Adrenal gland (tissue), 12 donors: ENCODE measurements around the gene FOXN1. TPM values are rescaled to one million over a fixed set of nuclear protein-coding genes. Genes with fewer than 3 reads are reported as not detected.

Source experiments
- DNase-seq, 7 donors: peaks; one replicate each; pipeline ENCODE4 v3.0.0-alpha.2; 2019 to 2020
- H3K27ac ChIP-seq, 5 donors: fragments of 200-600 bp; sonication (generic) in 4 of 5; 1 replicate in 3 of 5; 2 replicates in 2 of 5; pipeline versions ENCODE4 v1.5.1 to v1.8.0; 2016 to 2020; ENCODE audit warnings: mild to moderate bottlenecking in 1 of 5
- H3K27me3 ChIP-seq: fragments of 200-600 bp; 2 replicates; pipeline ENCODE4 v1.8.0; 2021
- H3K36me3 ChIP-seq, 2 donors: fragments of 200-600 bp; replicated peaks in 1 of 2; 1 replicate in 1 of 2; 2 replicates in 1 of 2; pipeline versions ENCODE4 v1.5.1 to v1.8.0; 2018 to 2022
- H3K4me1 ChIP-seq, 2 donors: fragments of 200-600 bp; replicated peaks in 1 of 2; 1 replicate in 1 of 2; 2 replicates in 1 of 2; pipeline versions ENCODE4 v1.5.1 to v1.8.0; 2018 to 2021
- H3K4me3 ChIP-seq, 4 donors: fragments of 200-600 bp; sonication (generic) in 3 of 4; one replicate each; pipeline ENCODE4 v1.5.1; 2016 to 2018
- H3K9me3 ChIP-seq, 3 donors: fragments of 200-600 bp; sonication (generic) in 1 of 3; replicated peaks in 1 of 3; 1 replicate in 2 of 3; 2 replicates in 1 of 3; pipeline versions ENCODE4 v1.5.1 to v1.8.0; 2016 to 2021
- POLR2A ChIP-seq, 2 donors: fragments of 450-650 bp; IDR thresholded peaks; one replicate each; pipeline ENCODE4 v1.6.1; 2017; ENCODE audit warnings: antibody characterized with exemption in 2 of 2, mild to moderate bottlenecking in 2 of 2, moderate library complexity in 1 of 2
- WGBS, 4 donors: extraction: QIAGEN DNeasy Blood & Tissue Kit in 2 of 4; methylation state at CpG; one replicate each; pipeline versions ENCODE4 v1.1.5 to v1.1.7; 2013 to 2017; 5-methylcytosine and 5-hydroxymethylcytosine counted together
- intact Hi-C, 2 donors: fragments of 100-400 bp; cut with DNase I; formaldehyde crosslinking; loops; one replicate each; pipeline versions ENCODE4 v1.14.1 to v1.15.0; 2022 to 2023
- polyA plus RNA-seq, 3 donors: library from polyadenylated mRNA; stranded (reverse); fragments of 200-250 nt in 2 of 3; fragments of 350-450 nt in 1 of 3; fragmentation: Illumina TruSeq in 1 of 3; extraction: RNeasy Lipid Tissue Mini Kit (QIAGEN cat#74804) in 1 of 3; gene quantifications; one replicate each; pipeline ENCODE4 v1.2.3, GENCODE V29; 2013 to 2014
- total RNA-seq, 9 donors: library from RNA; depleted of rRNA in 4 of 9; stranded (reverse); fragments of >200 nt in 4 of 9; fragments of 120-200 nt in 1 of 9; fragmentation: NEBNext Ultra II Directional in 1 of 9; extraction: Animal tissue kit (Norgen Biotek cat#: 25700) in 1 of 9; gene quantifications; one replicate each; pipeline versions ENCODE4 v1.1.0 to v1.2.4, GENCODE V29; 2013 to 2023
- TF ChIP-seq, protein P1 (sequence below), 6 experiments: fragments of 450-650 bp in 4 of 6; fragments of 200-600 bp in 2 of 6; sonication (generic) in 1 of 6; IDR thresholded peaks; 1 replicate in 5 of 6; 2 replicates in 1 of 6; pipeline versions ENCODE4 v1.5.1 to v1.8.0; 2016 to 2021; ENCODE audit warnings: antibody characterized with exemption in 6 of 6, mild to moderate bottlenecking in 2 of 6, moderate library complexity in 1 of 6
- donor health status: healthy with polysubstance abuse.
- donor health status: Bipolar disorder and iron deficiency.
- donor health status: DM: yes; HTN: yes; CAD: no.
- donor health status: DM: no; HTN: no; CAD: no.
- donor health status: DM: no; HTN: no; CAD: no.
- donor health status: DM: yes; HTN: yes; CAD: no.

Gene FOXN1
- total and polyA plus RNA-seq, 12 donors = 0.06 TPM; not detected in 11

DNA sequence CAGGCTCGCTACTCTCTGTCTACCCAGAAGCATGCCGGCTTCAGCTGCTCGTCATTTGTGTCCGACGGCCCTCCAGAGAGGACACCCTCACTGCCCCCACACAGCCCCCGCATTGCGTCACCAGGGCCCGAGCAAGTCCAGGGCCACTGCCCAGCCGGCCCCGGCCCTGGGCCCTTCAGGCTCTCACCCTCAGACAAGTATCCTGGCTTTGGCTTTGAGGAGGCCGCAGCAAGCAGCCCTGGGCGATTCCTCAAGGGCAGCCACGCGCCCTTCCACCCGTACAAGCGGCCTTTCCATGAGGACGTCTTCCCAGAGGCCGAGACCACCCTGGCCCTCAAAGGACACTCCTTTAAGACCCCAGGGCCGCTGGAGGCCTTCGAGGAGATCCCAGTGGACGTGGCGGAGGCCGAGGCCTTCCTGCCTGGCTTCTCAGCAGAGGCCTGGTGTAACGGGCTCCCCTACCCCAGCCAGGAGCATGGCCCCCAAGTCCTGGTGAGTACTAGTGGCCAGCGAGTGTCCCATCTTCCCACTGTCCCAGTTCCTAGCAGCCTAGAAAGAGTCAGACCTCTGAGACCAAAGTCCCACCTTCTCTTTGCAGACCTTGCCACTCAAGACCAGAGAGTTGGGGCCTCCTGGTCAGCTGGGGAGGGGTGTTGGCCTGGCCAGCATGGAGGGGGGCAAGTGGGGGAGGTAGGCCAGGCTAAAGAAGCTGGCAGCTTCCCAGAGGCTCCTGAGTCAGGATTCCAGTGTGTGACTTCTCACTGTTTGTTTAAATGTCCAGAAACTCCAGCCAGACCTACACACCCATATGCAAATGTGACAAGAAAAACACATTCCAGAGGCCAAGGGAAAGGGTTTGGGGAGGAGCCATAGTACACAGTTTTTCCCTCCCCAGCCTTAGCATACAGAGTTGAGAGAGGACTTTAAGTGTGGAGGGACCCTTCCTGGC, 18.6 kb downstream of the FOXN1 start:
- 72 to 87% (median 86%) methylated on average over 3 to 25 of the region's 25 CpGs for WGBS, 4 donors

DNA sequence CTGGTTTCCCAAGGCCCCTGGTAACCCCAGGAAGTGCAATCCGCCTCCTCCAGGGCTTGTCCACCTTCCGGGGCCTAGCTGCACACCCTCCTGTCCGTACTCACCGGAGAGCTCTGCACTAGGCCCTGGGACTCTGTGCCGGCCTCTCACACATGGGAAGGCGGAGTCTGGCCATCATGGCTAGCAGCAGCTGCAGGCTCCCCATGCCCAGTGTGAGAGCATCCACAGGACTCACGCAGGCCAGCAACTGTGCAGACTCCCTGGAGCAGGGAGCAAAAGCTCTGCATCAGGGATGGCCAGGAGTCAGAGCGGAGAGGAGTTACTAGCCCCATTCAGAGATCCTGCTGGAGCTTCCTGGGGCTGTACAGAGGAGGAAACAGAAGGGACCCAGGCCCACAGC, 20.2 kb downstream of the FOXN1 start:
- Histone ChIP-seq H3K27me3 (peaks cover 5% of the 10 kb centered on the region), H3K4me1 (no peaks in the 10 kb centered on the region), H3K36me3 (no peaks in the 10 kb centered on the region), H3K9me3 (no peaks in the 10 kb centered on the region), H3K27ac (no peak overlapping the region), H3K4me3 (no peak overlapping the region)
- 79 to 83% (median 82%) methylated on average over 6 to 8 of the region's 8 CpGs; no CpG with 5 or more reads in 1 of the 4 donors for WGBS, 4 donors
- intact Hi-C loops = no loop called here
- no peak for DNase-seq
- no peak for TF ChIP-seq POLR2A (IDR thresholded peaks at IDR 0.05)
- TF ChIP-seq, protein P1, sequence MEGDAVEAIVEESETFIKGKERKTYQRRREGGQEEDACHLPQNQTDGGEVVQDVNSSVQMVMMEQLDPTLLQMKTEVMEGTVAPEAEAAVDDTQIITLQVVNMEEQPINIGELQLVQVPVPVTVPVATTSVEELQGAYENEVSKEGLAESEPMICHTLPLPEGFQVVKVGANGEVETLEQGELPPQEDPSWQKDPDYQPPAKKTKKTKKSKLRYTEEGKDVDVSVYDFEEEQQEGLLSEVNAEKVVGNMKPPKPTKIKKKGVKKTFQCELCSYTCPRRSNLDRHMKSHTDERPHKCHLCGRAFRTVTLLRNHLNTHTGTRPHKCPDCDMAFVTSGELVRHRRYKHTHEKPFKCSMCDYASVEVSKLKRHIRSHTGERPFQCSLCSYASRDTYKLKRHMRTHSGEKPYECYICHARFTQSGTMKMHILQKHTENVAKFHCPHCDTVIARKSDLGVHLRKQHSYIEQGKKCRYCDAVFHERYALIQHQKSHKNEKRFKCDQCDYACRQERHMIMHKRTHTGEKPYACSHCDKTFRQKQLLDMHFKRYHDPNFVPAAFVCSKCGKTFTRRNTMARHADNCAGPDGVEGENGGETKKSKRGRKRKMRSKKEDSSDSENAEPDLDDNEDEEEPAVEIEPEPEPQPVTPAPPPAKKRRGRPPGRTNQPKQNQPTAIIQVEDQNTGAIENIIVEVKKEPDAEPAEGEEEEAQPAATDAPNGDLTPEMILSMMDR (IDR thresholded peaks at IDR 0.05) = no peak

More for the DNA sequence above, 18.6 kb downstream of the FOXN1 start:
- TF ChIP-seq, protein P1 (IDR thresholded peaks at IDR 0.05) = no peak
- TF ChIP-seq POLR2A (IDR thresholded peaks at IDR 0.05) = no peak
- Histone ChIP-seq H3K4me1 (no peaks in the 10 kb centered on the region), H3K27me3 (no peaks in the 10 kb centered on the region), H3K27ac (no peak overlapping the region), H3K4me3 (no peak overlapping the region), H3K36me3 (no peaks in the 10 kb centered on the region), H3K9me3 (no peaks in the 10 kb centered on the region)
- intact Hi-C loops = no loop called here
- no peak for DNase-seq

DNA sequence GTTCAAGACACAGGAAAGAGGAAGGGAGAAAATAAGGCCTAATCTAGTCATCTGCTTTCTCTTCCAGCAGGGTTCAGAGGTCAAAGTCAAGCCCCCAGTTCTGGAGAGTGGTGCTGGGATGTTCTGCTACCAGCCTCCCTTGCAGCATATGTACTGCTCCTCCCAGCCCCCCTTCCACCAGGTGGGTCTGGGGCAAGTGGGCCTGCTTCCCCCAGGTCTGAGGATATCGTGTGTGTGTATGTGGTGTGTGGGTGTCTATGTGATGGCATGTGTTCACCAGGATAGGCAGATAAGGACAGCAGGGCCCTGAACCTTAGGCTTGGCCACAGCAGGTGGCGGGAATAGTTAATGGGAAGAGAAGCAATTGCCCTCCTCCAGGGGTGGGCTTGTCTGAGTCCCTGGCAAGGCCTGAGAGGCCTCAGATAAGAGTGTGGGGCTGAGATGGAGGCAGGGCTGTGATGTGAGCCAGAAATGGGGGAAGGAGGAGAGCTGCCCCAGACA, 21.1 kb downstream of the FOXN1 start:
- no peak for TF ChIP-seq POLR2A (IDR thresholded peaks at IDR 0.05)
- TF ChIP-seq, protein P1 (IDR thresholded peaks at IDR 0.05) = no peak
- no peak overlapping the region for H3K27ac ChIP-seq
- no peak for DNase-seq
- no peak overlapping the region for H3K4me3 ChIP-seq
- peaks cover 5% of the 10 kb centered on the region for H3K27me3 ChIP-seq
- intact Hi-C loops = no loop called here
- 83 to 96% (median 92%) methylated on average over 2 of the region's 2 CpGs for WGBS, 4 donors
- no peaks in the 10 kb centered on the region for H3K36me3 ChIP-seq
- H3K9me3 ChIP-seq = no peaks in the 10 kb centered on the region
- H3K4me1 ChIP-seq = no peaks in the 10 kb centered on the region

DNA sequence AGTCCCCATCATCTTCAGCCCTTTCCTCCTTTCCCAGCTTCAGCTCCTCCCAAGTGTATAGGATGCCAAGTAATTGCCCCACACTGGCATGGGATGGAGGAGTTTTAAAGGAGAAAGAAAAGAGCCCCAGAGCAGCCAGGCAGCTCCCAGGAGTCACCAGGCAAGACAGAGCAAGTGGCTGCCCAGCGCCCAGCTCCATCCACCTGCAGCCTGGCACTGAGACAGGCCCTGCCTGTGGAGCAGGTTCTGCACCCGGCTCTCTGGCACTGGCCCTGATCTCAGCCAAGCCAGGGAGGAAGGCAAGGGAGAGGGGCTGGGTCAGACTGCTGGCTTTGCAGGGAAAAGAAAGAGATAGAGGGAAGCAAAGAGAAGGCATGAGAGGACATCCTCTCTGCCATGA, 21.7 kb downstream of the FOXN1 start:
- Histone ChIP-seq H3K9me3 (no peaks in the 10 kb centered on the region), H3K27me3 (peaks cover 5% of the 10 kb centered on the region), H3K4me3 (no peak overlapping the region), H3K27ac (no peak overlapping the region), H3K4me1 (no peaks in the 10 kb centered on the region), H3K36me3 (no peaks in the 10 kb centered on the region)
- 80 to 96% (median 94%) methylated on average over 1 to 2 of the region's 2 CpGs for WGBS, 4 donors
- intact Hi-C loops = no loop called here
- TF ChIP-seq, protein P1 (IDR thresholded peaks at IDR 0.05) = no peak
- no peak for TF ChIP-seq POLR2A (IDR thresholded peaks at IDR 0.05)
- no peak for DNase-seq
